ENCODE data around the gene LMLN.
A peak's percentile ranks its signal among the peaks of the same experiment; 100 is the strongest.

LMLN gene

GRCh38 chr3:197950677-197951061 is 9.3 kb upstream of the LMLN start:
- no peaks in the 10 kb centered on the region for H3K9me3 ChIP-seq (ENCODE audit: severe bottlenecking)
- H3K36me3 ChIP-seq = peaks cover 36% of the 10 kb centered on the region
- TF ChIP-seq CTCF (IDR thresholded peaks at IDR 0.05; ENCODE audit: low read depth, low read length) = no peak
- no peaks in the 10 kb centered on the region for H3K27me3 ChIP-seq (ENCODE audit: insufficient read depth, low read depth, severe bottlenecking)
- DNase-seq = no peak
- peak overlapping the region; percentile 91 for H3K27ac ChIP-seq
- peak overlapping the region; percentile 80 for H3K4me3 ChIP-seq (ENCODE audit: low read depth, low read length)

GRCh38 chr3:197951392-197951990 is 8.5 kb upstream of the LMLN start:
- TF ChIP-seq CTCF (IDR thresholded peaks at IDR 0.05; ENCODE audit: low read depth, low read length) = no peak
- Histone ChIP-seq H3K4me3 (ENCODE audit: low read depth, low read length) (no peak overlapping the region), H3K27me3 (ENCODE audit: insufficient read depth, low read depth, severe bottlenecking) (no peaks in the 10 kb centered on the region), H3K36me3 (peaks cover 41% of the 10 kb centered on the region), H3K27ac (no peak overlapping the region), H3K9me3 (ENCODE audit: severe bottlenecking) (no peaks in the 10 kb centered on the region)
- DNase-seq = no peak

GRCh38 chr3:197952440-197952839 is 7.6 kb upstream of the LMLN start:
- no peaks in the 10 kb centered on the region for H3K27me3 ChIP-seq (ENCODE audit: insufficient read depth, low read depth, severe bottlenecking)
- no peaks in the 10 kb centered on the region for H3K9me3 ChIP-seq (ENCODE audit: severe bottlenecking)
- no peak overlapping the region for H3K4me3 ChIP-seq (ENCODE audit: low read depth, low read length)
- H3K27ac ChIP-seq = no peak overlapping the region
- peaks cover 41% of the 10 kb centered on the region for H3K36me3 ChIP-seq
- DNase-seq = no peak
- no peak for TF ChIP-seq CTCF (IDR thresholded peaks at IDR 0.05; ENCODE audit: low read depth, low read length)

- H3K27me3 ChIP-seq (ENCODE audit: insufficient read depth, low read depth, severe bottlenecking) = no peaks in the 10 kb centered on the region
- H3K9me3 ChIP-seq (ENCODE audit: severe bottlenecking) = no peaks in the 10 kb centered on the region
- peaks cover 41% of the 10 kb centered on the region for H3K36me3 ChIP-seq
- no peak for DNase-seq
- no peak overlapping the region for H3K4me3 ChIP-seq (ENCODE audit: low read depth, low read length)
- TF ChIP-seq CTCF (IDR thresholded peaks at IDR 0.05; ENCODE audit: low read depth, low read length) = no peak
- no peak overlapping the region for H3K27ac ChIP-seq
These were observed 6.7 kb upstream of the LMLN start for GRCh38 chr3:197953325-197953724.

GRCh38 chr3:197953881-197954280 is 6.1 kb upstream of the LMLN start:
- Histone ChIP-seq H3K4me3 (ENCODE audit: low read depth, low read length) (no peak overlapping the region), H3K36me3 (peaks cover 41% of the 10 kb centered on the region), H3K27me3 (ENCODE audit: insufficient read depth, low read depth, severe bottlenecking) (no peaks in the 10 kb centered on the region), H3K27ac (no peak overlapping the region), H3K9me3 (ENCODE audit: severe bottlenecking) (no peaks in the 10 kb centered on the region)
- no peak for DNase-seq
- no peak for TF ChIP-seq CTCF (IDR thresholded peaks at IDR 0.05; ENCODE audit: low read depth, low read length)

GRCh38 chr3:197955892-197956477 is 4.0 kb upstream of the LMLN start:
- Histone ChIP-seq H3K36me3 (peaks cover 37% of the 10 kb centered on the region), H3K27ac (no peak overlapping the region)

More at GRCh38 chr3:197955892-197956477, 4.0 kb upstream of the LMLN start:
- no peak for TF ChIP-seq CTCF (IDR thresholded peaks at IDR 0.05; ENCODE audit: low read depth, low read length)
- Histone ChIP-seq H3K4me3 (ENCODE audit: low read depth, low read length) (no peak overlapping the region), H3K27me3 (ENCODE audit: insufficient read depth, low read depth, severe bottlenecking) (no peaks in the 10 kb centered on the region), H3K9me3 (ENCODE audit: severe bottlenecking) (no peaks in the 10 kb centered on the region)
- DNase-seq = no peak
